HEK293 (cell line): ENCODE measurements around the gene XYLB.

Experiments
- CTCF ChIA-PET: fragments of 350-600 bp; formaldehyde crosslinking; extraction: SDS; loops from one replicate; lab custom pipeline; 2021; ENCODE audit warnings: antibody characterized with exemption; lab: Yijun Ruan, JAX
- POLR2A ChIA-PET: fragments of 300-600 bp; formaldehyde crosslinking; extraction: SDS; loops from one replicate; lab custom pipeline; 2020; ENCODE audit warnings: antibody characterized with exemption, inconsistent platforms; lab: Yijun Ruan, JAX
- H3K27ac ChIP-seq: fragments of 200-500 bp; sonication (Bioruptor generic); 2 replicates; pipeline ENCODE4 v1.5.1; 2014; ENCODE audit warnings: low read depth, low read length, control low read depth, inconsistent platforms; ENCODE audit errors: extremely low read depth
- H3K36me3 ChIP-seq, 2 experiments: fragments of 200-500 bp in 1 of 2; sonication (Bioruptor generic) in 1 of 2; 1 replicate in 1 of 2; 2 replicates in 1 of 2; pipeline ENCODE4 v1.5.1; 2014 to 2017; ENCODE audit warnings: inconsistent platforms in 2 of 2, low read length in 2 of 2; ENCODE audit not compliant: control insufficient read depth in 2 of 2, insufficient read depth in 1 of 2
- H3K4me1 ChIP-seq: fragments of 200-500 bp; sonication (Bioruptor generic); 2 replicates; pipeline ENCODE4 v1.5.1; 2014; ENCODE audit warnings: mild to moderate bottlenecking, low read length, inconsistent platforms; ENCODE audit not compliant: control insufficient read depth, insufficient read depth
- H3K4me3 ChIP-seq: 2 replicates; pipeline ENCODE4 v1.5.1; 2011; ENCODE audit warnings: low read depth, mild to moderate bottlenecking, control low read depth, low read length, moderate library complexity
- H3K9me3 ChIP-seq: fragments of 200-500 bp; sonication (Bioruptor generic); 2 replicates; pipeline ENCODE4 v1.5.1; 2014; ENCODE audit warnings: low read depth, low read length, inconsistent platforms; ENCODE audit not compliant: control insufficient read depth, insufficient read depth
- GLIS1 ChIP-seq: fragments of 450-650 bp; formaldehyde crosslinking; IDR thresholded peaks from 2 replicates; pipeline ENCODE4 v1.5.1; 2016; ENCODE audit warnings: missing biosample characterization, missing genetic modification characterization
- GLIS2 ChIP-seq: fragments of 450-650 bp; formaldehyde crosslinking; IDR thresholded peaks from 2 replicates; pipeline ENCODE4 v1.5.1; 2016; ENCODE audit warnings: missing biosample characterization, missing genetic modification characterization
- MZF1 ChIP-seq: fragments of 450-650 bp; formaldehyde crosslinking; IDR thresholded peaks from 2 replicates; pipeline ENCODE4 v1.5.1; 2017; ENCODE audit warnings: missing biosample characterization, missing genetic modification characterization, borderline replicate concordance
- SCRT1 ChIP-seq: fragments of 450-650 bp; formaldehyde crosslinking; IDR thresholded peaks from 2 replicates; pipeline ENCODE4 v1.5.1; 2016; ENCODE audit warnings: missing biosample characterization, missing genetic modification characterization, borderline replicate concordance
- TSHZ1 ChIP-seq: fragments of 450-650 bp; formaldehyde crosslinking; IDR thresholded peaks from 2 replicates; pipeline ENCODE4 v1.5.1; 2016; ENCODE audit warnings: missing biosample characterization, missing genetic modification characterization, borderline replicate concordance
- WT1 ChIP-seq: fragments of 450-650 bp; formaldehyde crosslinking; IDR thresholded peaks from 2 replicates; pipeline ENCODE4 v1.5.1; 2016; ENCODE audit warnings: missing biosample characterization, missing genetic modification characterization
- ZBTB49 ChIP-seq: fragments of 450-650 bp; formaldehyde crosslinking; IDR thresholded peaks from 2 replicates; pipeline ENCODE4 v1.5.1; 2016; ENCODE audit warnings: missing biosample characterization, missing genetic modification characterization, low read depth
- ZBTB7A ChIP-seq: fragments of 450-650 bp; formaldehyde crosslinking; IDR thresholded peaks from 2 replicates; pipeline ENCODE4 v1.5.1; 2016; ENCODE audit warnings: low read depth, missing biosample characterization, missing genetic modification characterization
- ZBTB8A ChIP-seq: fragments of 450-650 bp; formaldehyde crosslinking; IDR thresholded peaks from 2 replicates; pipeline ENCODE4 v1.5.1; 2016; ENCODE audit warnings: missing biosample characterization, missing genetic modification characterization
- ZFHX2 ChIP-seq: fragments of 450-650 bp; formaldehyde crosslinking; conservative IDR thresholded peaks from 2 replicates; pipeline ENCODE4 v1.5.1; 2016; ENCODE audit warnings: missing biosample characterization, missing genetic modification characterization
- ZNF10 ChIP-seq: fragments of 450-650 bp; formaldehyde crosslinking; IDR thresholded peaks from 2 replicates; pipeline ENCODE4 v1.5.1; 2017; ENCODE audit warnings: missing biosample characterization, missing genetic modification characterization
- ZNF157 ChIP-seq: fragments of 450-650 bp; formaldehyde crosslinking; IDR thresholded peaks from 2 replicates; pipeline ENCODE4 v1.5.1; 2016; ENCODE audit warnings: missing biosample characterization, missing genetic modification characterization
- ZNF335 ChIP-seq: fragments of 450-650 bp; formaldehyde crosslinking; conservative IDR thresholded peaks from 2 replicates; pipeline ENCODE4 v1.5.1; 2016; ENCODE audit warnings: missing biosample characterization, missing genetic modification characterization
- ZNF341 ChIP-seq: fragments of 450-650 bp; formaldehyde crosslinking; IDR thresholded peaks from 2 replicates; pipeline ENCODE4; 2016; ENCODE audit warnings: low read depth, missing biosample characterization, missing genetic modification characterization
- ZNF350 ChIP-seq: fragments of 450-650 bp; formaldehyde crosslinking; IDR thresholded peaks from 2 replicates; pipeline ENCODE4 v1.5.0; 2017; ENCODE audit warnings: missing biosample characterization, mild to moderate bottlenecking, missing genetic modification characterization
- ZNF549 ChIP-seq: fragments of 450-650 bp; IDR thresholded peaks from 2 replicates; pipeline ENCODE4 v1.5.1; 2018; ENCODE audit warnings: missing biosample characterization, missing genetic modification characterization, mild to moderate bottlenecking, inconsistent platforms, moderate library complexity
- ZNF624 ChIP-seq: fragments of 450-650 bp; formaldehyde crosslinking; IDR thresholded peaks from 2 replicates; pipeline ENCODE4 v1.5.1; 2017; ENCODE audit warnings: missing biosample characterization, missing genetic modification characterization
- ZSCAN18 ChIP-seq: fragments of 450-650 bp; formaldehyde crosslinking; IDR thresholded peaks from 2 replicates; pipeline ENCODE4 v1.5.1; 2016; ENCODE audit warnings: missing biosample characterization, missing genetic modification characterization
- TF ChIP-seq, protein P1 (sequence below): fragments of 450-650 bp; IDR thresholded peaks from 2 replicates; pipeline ENCODE4 v1.5.1; 2018; ENCODE audit warnings: missing biosample characterization, missing genetic modification characterization
- TF ChIP-seq, protein P2 (sequence below): fragments of 450-650 bp; formaldehyde crosslinking; IDR thresholded peaks from 2 replicates; pipeline ENCODE4 v1.5.1; 2016; ENCODE audit warnings: missing biosample characterization, missing genetic modification characterization

XYLB gene

DNA sequence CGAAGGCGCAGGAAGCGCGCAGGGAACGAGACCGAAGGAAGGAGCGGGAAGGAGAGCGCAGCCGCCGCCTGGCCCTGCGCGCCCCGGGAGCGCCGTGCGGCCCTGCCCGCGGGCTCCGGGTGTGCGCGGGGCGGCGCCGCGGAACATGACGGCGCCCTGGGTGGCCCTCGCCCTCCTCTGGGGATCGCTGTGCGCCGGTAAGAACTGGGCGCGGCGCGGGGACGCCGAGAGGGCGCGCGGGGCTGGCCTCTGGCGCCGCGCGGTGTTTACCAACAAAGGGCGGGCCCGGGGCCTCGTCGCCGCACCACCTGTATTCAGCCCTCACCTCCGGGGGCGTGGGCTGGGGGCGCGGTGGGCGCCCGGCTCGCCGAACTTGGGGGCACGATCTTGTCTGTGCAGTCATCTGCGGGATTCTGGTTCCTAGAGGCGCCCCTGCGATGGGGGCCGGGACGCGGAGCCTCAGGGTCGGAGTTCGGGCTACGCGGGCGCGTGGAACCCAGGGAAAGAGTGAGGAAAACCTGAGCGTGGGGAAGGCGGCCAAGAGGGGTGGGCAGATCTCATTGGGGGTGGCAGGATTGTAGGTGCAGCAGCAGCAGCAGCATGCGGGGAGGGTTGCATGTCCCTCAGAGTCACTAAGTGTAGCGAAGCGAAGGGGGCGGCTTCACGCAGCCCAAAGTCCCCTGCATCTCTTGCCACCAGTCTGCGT is 107.7 kb downstream of the XYLB start (continued):
- TF ChIP-seq, protein P1, sequence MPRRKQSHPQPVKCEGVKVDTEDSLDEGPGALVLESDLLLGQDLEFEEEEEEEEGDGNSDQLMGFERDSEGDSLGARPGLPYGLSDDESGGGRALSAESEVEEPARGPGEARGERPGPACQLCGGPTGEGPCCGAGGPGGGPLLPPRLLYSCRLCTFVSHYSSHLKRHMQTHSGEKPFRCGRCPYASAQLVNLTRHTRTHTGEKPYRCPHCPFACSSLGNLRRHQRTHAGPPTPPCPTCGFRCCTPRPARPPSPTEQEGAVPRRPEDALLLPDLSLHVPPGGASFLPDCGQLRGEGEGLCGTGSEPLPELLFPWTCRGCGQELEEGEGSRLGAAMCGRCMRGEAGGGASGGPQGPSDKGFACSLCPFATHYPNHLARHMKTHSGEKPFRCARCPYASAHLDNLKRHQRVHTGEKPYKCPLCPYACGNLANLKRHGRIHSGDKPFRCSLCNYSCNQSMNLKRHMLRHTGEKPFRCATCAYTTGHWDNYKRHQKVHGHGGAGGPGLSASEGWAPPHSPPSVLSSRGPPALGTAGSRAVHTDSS, result no peak
- TF ChIP-seq ZBTB7A (0 out of 2 replicates have a peak, but pooled peaks have one; percentile 37), WT1 (tag by site-specific recombination) (no peak)

GRCh38 chr3:38454884-38455638 is 108.5 kb downstream of the XYLB start:
- no peaks in the 10 kb centered on the region for H3K9me3 ChIP-seq
- H3K27ac ChIP-seq, result peak overlapping the region; percentile 95; the same call in 1 of the 2 replicates
- peak overlapping the region; percentile 77 for H3K4me3 ChIP-seq
- ChIA-PET POLR2A (interaction anchor here (0.6 to 1.0 kb wide), 2 partner anchors 290 to 318 kb away, joined by 3 read pairs; partner anchors contain the start of gene ACAA1), CTCF (interaction anchor here (0.9 to 1.8 kb wide), 3 partner anchors 106 to 325 kb away, joined by 3 to 6 read pairs (median 3); partner anchors contain the start of gene XYLB)
- H3K4me1 ChIP-seq, result peaks cover 8% of the 10 kb centered on the region
- no peaks in the 10 kb centered on the region for H3K36me3 ChIP-seq
- no peak for TF ChIP-seq ZNF157 (tag by site-specific recombination)
- peak; percentile 31 for TF ChIP-seq GLIS2 (tag by site-specific recombination)
- no peak for TF ChIP-seq ZNF549 (tag by site-specific recombination)
- no peak for TF ChIP-seq ZSCAN18
- TF ChIP-seq TSHZ1 (tag by site-specific recombination), result no peak
- TF ChIP-seq ZBTB8A, result peak; percentile 34; the same call in 1 of the 2 replicates
- no peak for TF ChIP-seq ZNF10
- peak; percentile 88 for TF ChIP-seq ZNF341 (tag by site-specific recombination)
- TF ChIP-seq GLIS1 (tag by site-specific recombination), result 0 out of 2 replicates have a peak, but pooled peaks have one; percentile 21
- TF ChIP-seq ZNF335 (tag by site-specific recombination), result peak; percentile 71
- 0 out of 2 replicates have a peak, but pooled peaks have one; percentile 45 for TF ChIP-seq SCRT1 (tag by site-specific recombination)
- TF ChIP-seq ZNF350 (tag by site-specific recombination), result no peak
- TF ChIP-seq ZNF624, result no peak
- TF ChIP-seq ZFHX2 (tag by site-specific recombination), result peak; percentile 78
- no peak for TF ChIP-seq ZBTB49 (tag by site-specific recombination)
- 0 out of 2 replicates have a peak, but pooled peaks have one; percentile 25 for TF ChIP-seq MZF1
- TF ChIP-seq, protein P2, sequence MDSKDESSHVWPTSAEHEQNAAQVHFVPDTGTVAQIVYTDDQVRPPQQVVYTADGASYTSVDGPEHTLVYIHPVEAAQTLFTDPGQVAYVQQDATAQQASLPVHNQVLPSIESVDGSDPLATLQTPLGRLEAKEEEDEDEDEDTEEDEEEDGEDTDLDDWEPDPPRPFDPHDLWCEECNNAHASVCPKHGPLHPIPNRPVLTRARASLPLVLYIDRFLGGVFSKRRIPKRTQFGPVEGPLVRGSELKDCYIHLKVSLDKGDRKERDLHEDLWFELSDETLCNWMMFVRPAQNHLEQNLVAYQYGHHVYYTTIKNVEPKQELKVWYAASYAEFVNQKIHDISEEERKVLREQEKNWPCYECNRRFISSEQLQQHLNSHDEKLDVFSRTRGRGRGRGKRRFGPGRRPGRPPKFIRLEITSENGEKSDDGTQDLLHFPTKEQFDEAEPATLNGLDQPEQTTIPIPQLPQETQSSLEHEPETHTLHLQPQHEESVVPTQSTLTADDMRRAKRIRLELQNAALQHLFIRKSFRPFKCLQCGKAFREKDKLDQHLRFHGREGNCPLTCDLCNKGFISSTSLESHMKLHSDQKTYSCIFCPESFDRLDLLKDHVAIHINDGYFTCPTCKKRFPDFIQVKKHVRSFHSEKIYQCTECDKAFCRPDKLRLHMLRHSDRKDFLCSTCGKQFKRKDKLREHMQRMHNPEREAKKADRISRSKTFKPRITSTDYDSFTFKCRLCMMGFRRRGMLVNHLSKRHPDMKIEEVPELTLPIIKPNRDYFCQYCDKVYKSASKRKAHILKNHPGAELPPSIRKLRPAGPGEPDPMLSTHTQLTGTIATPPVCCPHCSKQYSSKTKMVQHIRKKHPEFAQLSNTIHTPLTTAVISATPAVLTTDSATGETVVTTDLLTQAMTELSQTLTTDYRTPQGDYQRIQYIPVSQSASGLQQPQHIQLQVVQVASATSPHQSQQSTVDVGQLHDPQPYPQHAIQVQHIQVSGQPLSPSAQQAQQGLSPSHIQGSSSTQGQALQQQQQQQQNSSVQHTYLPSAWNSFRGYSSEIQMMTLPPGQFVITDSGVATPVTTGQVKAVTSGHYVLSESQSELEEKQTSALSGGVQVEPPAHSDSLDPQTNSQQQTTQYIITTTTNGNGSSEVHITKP (tag by site-specific recombination), result peak; percentile 84
